K562 (cell line): Measurements from ENCODE around the gene RSPH6A. TPM values are rescaled to one million over a fixed set of nuclear protein-coding genes. Genes with fewer than 3 reads are reported as not detected.
A peak's percentile ranks its signal among the peaks of the same experiment; 100 is the strongest.

Source experiments
- CC2D1A ChIP-seq: fragments of 450-650 bp; IDR thresholded peaks from 2 replicates; pipeline ENCODE4 v1.6.1; 2017; ENCODE audit warnings: mild to moderate bottlenecking
- CEBPG ChIP-seq, 3 experiments: fragments of 200-800 bp in 1 of 3; sonication (Bioruptor generic) in 1 of 3; sonication (generic) in 1 of 3; formaldehyde crosslinking in 1 of 3; IDR thresholded peaks in 2 of 3; conservative IDR thresholded peaks in 1 of 3; 2 replicates each; pipeline versions ENCODE4 v1.6.1 to v1.8.0; 2016 to 2022; ENCODE audit warnings: missing compliant biosample characterization in 2 of 3, missing genetic modification characterization in 2 of 3, mild to moderate bottlenecking in 1 of 3, missing genetic modification reagents in 1 of 3
- DPF2 ChIP-seq: fragments of 450-650 bp; IDR thresholded peaks from 2 replicates; pipeline ENCODE4 v1.6.1; 2016
- EP400 ChIP-seq: fragments of 450-650 bp; IDR thresholded peaks from 2 replicates; pipeline ENCODE4 v1.6.1; 2017; ENCODE audit warnings: antibody characterized with exemption, mild to moderate bottlenecking, moderate library complexity
- ETV1 ChIP-seq: fragments of 450-650 bp; conservative IDR thresholded peaks from 2 replicates; pipeline ENCODE4 v1.6.1; 2016; ENCODE audit warnings: missing genetic modification characterization, control low read depth, low read depth, missing compliant biosample characterization
- EZH2 ChIP-seq: IDR thresholded peaks from 2 replicates; pipeline ENCODE4 v1.6.1; 2012; ENCODE audit warnings: low read depth, mild to moderate bottlenecking, inconsistent platforms, low read length, borderline replicate concordance
- FOXJ2 ChIP-seq: fragments of 200-800 bp; sonication (Bioruptor generic); IDR thresholded peaks from 2 replicates; pipeline ENCODE4 v1.6.1; 2016; ENCODE audit warnings: missing genetic modification characterization, missing compliant biosample characterization
- GATAD2A ChIP-seq: fragments of 450-650 bp; IDR thresholded peaks from 2 replicates; pipeline ENCODE4 v1.6.1; 2017
- HDAC1 ChIP-seq, 2 experiments: fragments of 450-650 bp; IDR thresholded peaks; 2 replicates each; pipeline ENCODE4 v1.6.1; 2016 to 2017; ENCODE audit warnings: inconsistent platforms in 1 of 2, mild to moderate bottlenecking in 1 of 2, moderate library complexity in 1 of 2
- JUN ChIP-seq, 2 experiments: sonication (generic) in 1 of 2; formaldehyde crosslinking in 1 of 2; IDR thresholded peaks; 2 replicates each; pipeline versions ENCODE4 v1.6.1 to v1.8.0; 2012 to 2022; ENCODE audit warnings: borderline replicate concordance in 2 of 2, mild to moderate bottlenecking in 2 of 2, improper control_type of control experiment in 1 of 2, low read depth in 1 of 2, low read length in 1 of 2, missing genetic modification reagents in 1 of 2
- JUND ChIP-seq, 2 experiments: IDR thresholded peaks; 2 replicates in 1 of 2; 3 replicates in 1 of 2; pipeline ENCODE4 v1.6.1; 2011; ENCODE audit warnings: borderline replicate concordance in 2 of 2, low read depth in 2 of 2, low read length in 2 of 2, improper control_type of control experiment in 1 of 2, missing biosample characterization in 1 of 2, missing genetic modification characterization in 1 of 2, missing genetic modification reagents in 1 of 2
- KAT7 ChIP-seq: sonication (generic); formaldehyde crosslinking; IDR thresholded peaks from 2 replicates; pipeline ENCODE4 v1.8.0; 2022; ENCODE audit warnings: missing genetic modification reagents, mild to moderate bottlenecking, borderline replicate concordance
- KDM1A ChIP-seq, 2 experiments: fragments of 450-650 bp; IDR thresholded peaks; 2 replicates each; pipeline ENCODE4 v1.6.1; 2016; ENCODE audit warnings: mild to moderate bottlenecking in 2 of 2
- NFIC ChIP-seq: fragments of 450-650 bp; IDR thresholded peaks from 2 replicates; pipeline ENCODE4 v1.6.1; 2017; ENCODE audit warnings: mild to moderate bottlenecking, inconsistent platforms
- NFXL1 ChIP-seq: fragments of 450-650 bp; formaldehyde crosslinking; IDR thresholded peaks from 2 replicates; pipeline ENCODE4 v1.4.0; 2021; ENCODE audit warnings: mild to moderate bottlenecking
- PCBP1 ChIP-seq: fragments of 200-400 bp; formaldehyde crosslinking; IDR thresholded peaks from 2 replicates; pipeline ENCODE4 v1.6.1; 2018; ENCODE audit warnings: mild to moderate bottlenecking, low read depth, low read length; ENCODE audit not compliant: poor library complexity, severe bottlenecking
- PYGO2 ChIP-seq: fragments of 450-650 bp; IDR thresholded peaks from 2 replicates; pipeline ENCODE4 v1.6.1; 2016; ENCODE audit warnings: mild to moderate bottlenecking, missing genetic modification characterization, moderate library complexity, missing compliant biosample characterization
- RBM15 ChIP-seq: fragments of 200-400 bp; formaldehyde crosslinking; IDR thresholded peaks from 2 replicates; pipeline ENCODE4 v1.6.1; 2018; ENCODE audit warnings: mild to moderate bottlenecking, low read length, moderate library complexity; ENCODE audit not compliant: insufficient read depth
- SRSF1 ChIP-seq: fragments of 200-400 bp; formaldehyde crosslinking; IDR thresholded peaks from 2 replicates; pipeline ENCODE4 v1.6.1; 2017; ENCODE audit warnings: mild to moderate bottlenecking, low read depth, low read length, moderate library complexity
- SUPT5H ChIP-seq: fragments of 450-650 bp; IDR thresholded peaks from 2 replicates; pipeline ENCODE4 v1.6.1; 2016
- TRIM28 ChIP-seq: fragments of 450-650 bp; IDR thresholded peaks from 2 replicates; pipeline ENCODE4 v1.6.1; 2017
- ZKSCAN8 ChIP-seq: fragments of 200-800 bp; sonication (Bioruptor generic); IDR thresholded peaks from 2 replicates; pipeline ENCODE4 v1.6.1; 2016; ENCODE audit warnings: missing genetic modification characterization, missing compliant biosample characterization
- ZNF224 ChIP-seq: sonication (generic); formaldehyde crosslinking; IDR thresholded peaks from 2 replicates; pipeline ENCODE4 v1.8.0; 2022; ENCODE audit warnings: mild to moderate bottlenecking, missing genetic modification reagents
- ZNF354B ChIP-seq: fragments of 250-450 bp; sonication (Bioruptor Pico); IDR thresholded peaks from 2 replicates; pipeline ENCODE4 v1.4.0; 2020
- ZNF668 ChIP-seq: fragments of 250-450 bp; sonication (Bioruptor Pico); IDR thresholded peaks from 2 replicates; pipeline ENCODE4 v1.8.0; 2022; ENCODE audit warnings: mild to moderate bottlenecking, inconsistent platforms
- polyA plus RNA-seq, 8 experiments: library from polyadenylated mRNA; depleted of rRNA in 4 of 8; stranded (reverse) in 5 of 8; unstranded in 3 of 8; fragments of >200 nt; fragmentation: Nextera tagmentation in 2 of 8; fragmentation: Illumina TruSeq in 1 of 8; extraction: Ambion mirVana in 2 of 8; extraction: Trizol in 1 of 8; gene quantifications; 2 replicates each; pipeline versions ENCODE4 v1.2.1 to v1.2.3, GENCODE V29; 2011 to 2014; ENCODE audit warnings: inconsistent platforms in 1 of 8, missing spikeins in 1 of 8
- total RNA-seq, 7 experiments: library from RNA; depleted of rRNA in 6 of 7; stranded (reverse); fragments of >200 nt in 6 of 7; fragmentation: Illumina TruSeq in 2 of 7; extraction: Trizol in 2 of 7; gene quantifications; 2 replicates each; pipeline versions ENCODE4 v1.2.1 to v1.2.3, GENCODE V29; 2011 to 2021; ENCODE audit warnings: low replicate concordance in 1 of 7
- TF ChIP-seq, protein P1 (sequence below): sonication (generic); formaldehyde crosslinking; IDR thresholded peaks from 2 replicates; pipeline ENCODE4 v1.8.1; 2023; ENCODE audit warnings: missing genetic modification reagents, mild to moderate bottlenecking, borderline replicate concordance

The RSPH6A gene
- total and polyA plus RNA-seq, 9 of the 15 experiments (the other 6 are each of a cell fraction or from before 2014, with no cell fraction given) = 0.03 to 0.15 (median 0.07) TPM; not detected in 5

DNA sequence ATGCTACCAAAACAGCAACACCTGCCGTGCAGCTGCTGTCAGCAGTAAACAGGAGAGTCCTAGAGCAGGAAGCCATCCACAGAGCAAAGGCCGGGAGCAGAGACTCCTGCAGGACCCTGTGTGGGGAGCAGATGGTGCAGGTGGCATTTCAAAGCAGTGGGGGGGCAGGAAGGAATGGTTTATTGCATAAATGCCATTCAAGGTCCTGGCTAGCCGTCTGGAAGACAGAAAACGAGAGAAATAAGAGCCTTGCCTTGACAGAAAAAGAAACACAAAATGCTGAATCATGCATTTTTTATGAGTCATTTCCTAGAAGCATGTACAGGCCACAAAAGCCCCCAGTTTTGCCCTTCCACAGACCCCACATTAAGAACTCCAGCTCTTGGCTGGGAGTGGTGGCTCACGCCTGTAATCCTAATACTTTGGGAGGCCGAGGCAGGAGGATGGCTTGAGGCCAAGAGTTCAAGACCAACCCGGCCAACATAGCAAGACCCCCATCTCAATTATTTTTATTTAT is 5.4 kb downstream of the RSPH6A start (continued):
- TF ChIP-seq JUND (IDR thresholded peaks at IDR 0.05; ENCODE audit: borderline replicate concordance, low read depth, low read length) = peak; percentile 87
- peak; percentile 82; the same call in 2 of the 3 replicates for TF ChIP-seq JUND (tag; IDR thresholded peaks at IDR 0.05; ENCODE audit: borderline replicate concordance, low read depth, low read length)
- TF ChIP-seq ZNF668 (CRISPR knock-in tag) = no peak
- TF ChIP-seq ZNF224 = no peak
- TF ChIP-seq TRIM28 = no peak
- no peak for TF ChIP-seq CC2D1A
- TF ChIP-seq KAT7 (CRISPR knock-in tag) = no peak
- TF ChIP-seq ETV1 (tag) = no peak
- TF ChIP-seq PYGO2 (tag) = no peak
- 0 out of 4 replicates have a peak, but pooled peaks of 1 of the 2 experiments have one; percentile 24 for TF ChIP-seq HDAC1 (IDR thresholded peaks at IDR 0.05)
- TF ChIP-seq FOXJ2 (tag) = no peak
- TF ChIP-seq NFIC = peak; percentile 62
- TF ChIP-seq ZNF354B (CRISPR knock-in tag) = no peak
- no peak for TF ChIP-seq SUPT5H
- TF ChIP-seq GATAD2A = 0 out of 2 replicates have a peak, but pooled peaks have one; percentile 34
- peak; percentile 92 for TF ChIP-seq DPF2
- TF ChIP-seq EZH2 = no peak
- TF ChIP-seq, protein P1, sequence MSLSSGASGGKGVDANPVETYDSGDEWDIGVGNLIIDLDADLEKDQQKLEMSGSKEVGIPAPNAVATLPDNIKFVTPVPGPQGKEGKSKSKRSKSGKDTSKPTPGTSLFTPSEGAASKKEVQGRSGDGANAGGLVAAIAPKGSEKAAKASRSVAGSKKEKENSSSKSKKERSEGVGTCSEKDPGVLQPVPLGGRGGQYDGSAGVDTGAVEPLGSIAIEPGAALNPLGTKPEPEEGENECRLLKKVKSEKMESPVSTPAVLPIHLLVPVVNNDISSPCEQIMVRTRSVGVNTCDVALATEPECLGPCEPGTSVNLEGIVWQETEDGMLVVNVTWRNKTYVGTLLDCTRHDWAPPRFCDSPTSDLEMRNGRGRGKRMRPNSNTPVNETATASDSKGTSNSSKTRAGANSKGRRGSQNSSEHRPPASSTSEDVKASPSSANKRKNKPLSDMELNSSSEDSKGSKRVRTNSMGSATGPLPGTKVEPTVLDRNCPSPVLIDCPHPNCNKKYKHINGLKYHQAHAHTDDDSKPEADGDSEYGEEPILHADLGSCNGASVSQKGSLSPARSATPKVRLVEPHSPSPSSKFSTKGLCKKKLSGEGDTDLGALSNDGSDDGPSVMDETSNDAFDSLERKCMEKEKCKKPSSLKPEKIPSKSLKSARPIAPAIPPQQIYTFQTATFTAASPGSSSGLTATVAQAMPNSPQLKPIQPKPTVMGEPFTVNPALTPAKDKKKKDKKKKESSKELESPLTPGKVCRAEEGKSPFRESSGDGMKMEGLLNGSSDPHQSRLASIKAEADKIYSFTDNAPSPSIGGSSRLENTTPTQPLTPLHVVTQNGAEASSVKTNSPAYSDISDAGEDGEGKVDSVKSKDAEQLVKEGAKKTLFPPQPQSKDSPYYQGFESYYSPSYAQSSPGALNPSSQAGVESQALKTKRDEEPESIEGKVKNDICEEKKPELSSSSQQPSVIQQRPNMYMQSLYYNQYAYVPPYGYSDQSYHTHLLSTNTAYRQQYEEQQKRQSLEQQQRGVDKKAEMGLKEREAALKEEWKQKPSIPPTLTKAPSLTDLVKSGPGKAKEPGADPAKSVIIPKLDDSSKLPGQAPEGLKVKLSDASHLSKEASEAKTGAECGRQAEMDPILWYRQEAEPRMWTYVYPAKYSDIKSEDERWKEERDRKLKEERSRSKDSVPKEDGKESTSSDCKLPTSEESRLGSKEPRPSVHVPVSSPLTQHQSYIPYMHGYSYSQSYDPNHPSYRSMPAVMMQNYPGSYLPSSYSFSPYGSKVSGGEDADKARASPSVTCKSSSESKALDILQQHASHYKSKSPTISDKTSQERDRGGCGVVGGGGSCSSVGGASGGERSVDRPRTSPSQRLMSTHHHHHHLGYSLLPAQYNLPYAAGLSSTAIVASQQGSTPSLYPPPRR (CRISPR knock-in tag) = no peak
- TF ChIP-seq SRSF1 = no peak
- peak; percentile 49; the same call in 1 of the 2 replicates for TF ChIP-seq JUN (IDR thresholded peaks at IDR 0.05; ENCODE audit: borderline replicate concordance, low read depth, low read length)
- no peak for TF ChIP-seq JUN (CRISPR knock-in tag; IDR thresholded peaks at IDR 0.05; ENCODE audit: borderline replicate concordance)
- no peak for TF ChIP-seq ZKSCAN8 (CRISPR knock-in tag)
- TF ChIP-seq NFXL1 (CRISPR knock-in tag) = no peak
- TF ChIP-seq PCBP1 = no peak
- 0 out of 2 replicates have a peak, but pooled peaks have one; percentile 12 for TF ChIP-seq CEBPG (CRISPR knock-in tag; IDR thresholded peaks at IDR 0.05)
- no peak for TF ChIP-seq CEBPG (tag; conservative IDR thresholded peaks at IDR 0.05 in 1 of 2, IDR thresholded peaks at IDR 0.05 in 1 of 2)
- TF ChIP-seq RBM15 = no peak
- peak; percentile 54; the same call in 1 of the 2 replicates for TF ChIP-seq EP400
- peak in 1 of 2 experiments; percentile 47; a peak in 1 of 4 replicates for TF ChIP-seq KDM1A (IDR thresholded peaks at IDR 0.05)
